ENCODE results near the gene MAGEF1.
A peak's percentile ranks its signal among the peaks of the same experiment; 100 is the strongest.

The MAGEF1 gene

DNA sequence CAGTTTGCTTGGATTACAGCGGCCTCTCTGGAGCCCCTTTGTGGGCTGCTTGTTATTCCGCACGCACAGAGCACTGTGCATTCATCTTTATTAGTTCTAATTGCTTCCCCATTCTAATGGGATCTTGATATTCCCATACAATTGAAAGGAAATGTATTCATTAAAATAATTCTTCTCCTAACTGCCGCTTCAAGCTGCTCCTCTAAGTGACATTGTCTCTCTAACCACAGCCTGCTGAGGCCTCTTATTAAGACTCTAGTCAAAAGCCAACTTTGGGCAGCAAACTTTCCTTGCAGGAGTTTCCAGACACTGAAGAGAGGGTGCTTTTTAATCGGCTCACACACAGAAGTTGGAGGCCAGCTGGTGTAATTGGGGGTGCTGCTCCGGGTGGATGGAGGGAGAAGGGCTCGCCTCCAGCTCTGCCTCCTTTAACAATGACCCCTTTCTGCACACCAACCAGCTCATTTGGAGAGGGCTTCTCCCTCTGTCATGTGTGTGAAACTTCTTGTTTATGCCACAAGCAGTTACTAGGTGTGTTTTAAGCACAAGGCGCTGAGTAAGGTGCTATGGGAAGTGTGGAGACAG is 5.6 kb upstream of the MAGEF1 start:
- no peak overlapping the region for H3K27ac Mint-ChIP-seq
- H3K36me3 Mint-ChIP-seq (ENCODE audit: low read depth) = no peaks in the 10 kb centered on the region
- H3K27me3 Mint-ChIP-seq = no peaks in the 10 kb centered on the region
- H3K4me1 Mint-ChIP-seq (ENCODE audit: low read depth) = peaks cover 5% of the 10 kb centered on the region
- H3K9me3 Mint-ChIP-seq = no peaks in the 10 kb centered on the region
- no peak overlapping the region for H3K4me3 Mint-ChIP-seq

- no peak overlapping the region for H3K4me3 Mint-ChIP-seq
- no peaks in the 10 kb centered on the region for H3K9me3 Mint-ChIP-seq
- H3K27ac Mint-ChIP-seq = no peak overlapping the region
- H3K27me3 Mint-ChIP-seq = no peaks in the 10 kb centered on the region
- peaks cover 10% of the 10 kb centered on the region for H3K4me1 Mint-ChIP-seq (ENCODE audit: low read depth)
- H3K36me3 Mint-ChIP-seq (ENCODE audit: low read depth) = no peaks in the 10 kb centered on the region
These were observed 4.9 kb upstream of the MAGEF1 start for GRCh38 chr3:184716622-184717398.

GRCh38 chr3:184715943-184716621 is 4.2 kb upstream of the MAGEF1 start:
- no peak overlapping the region for H3K4me3 Mint-ChIP-seq
- H3K27me3 Mint-ChIP-seq = no peaks in the 10 kb centered on the region
- no peak overlapping the region for H3K27ac Mint-ChIP-seq
- H3K4me1 Mint-ChIP-seq (ENCODE audit: low read depth) = peaks cover 13% of the 10 kb centered on the region
- no peaks in the 10 kb centered on the region for H3K9me3 Mint-ChIP-seq
- peaks cover 3% of the 10 kb centered on the region for H3K36me3 Mint-ChIP-seq (ENCODE audit: low read depth)

GRCh38 chr3:184713521-184713920 is 1.7 kb upstream of the MAGEF1 start:
- Mint-ChIP-seq H3K36me3 (ENCODE audit: low read depth) (peaks cover 23% of the 10 kb centered on the region), H3K4me3 (no peak overlapping the region), H3K27ac (no peak overlapping the region), H3K27me3 (no peaks in the 10 kb centered on the region), H3K4me1 (ENCODE audit: low read depth) (peaks cover 34% of the 10 kb centered on the region), H3K9me3 (no peaks in the 10 kb centered on the region)

GRCh38 chr3:184713040-184713355 is 1.1 kb upstream of the MAGEF1 start:
- H3K27me3 Mint-ChIP-seq = no peaks in the 10 kb centered on the region
- H3K4me1 Mint-ChIP-seq (ENCODE audit: low read depth) = peaks cover 34% of the 10 kb centered on the region
- peak overlapping the region; percentile 29 for H3K4me3 Mint-ChIP-seq
- peaks cover 28% of the 10 kb centered on the region for H3K36me3 Mint-ChIP-seq (ENCODE audit: low read depth)
- H3K27ac Mint-ChIP-seq = no peak overlapping the region
- no peaks in the 10 kb centered on the region for H3K9me3 Mint-ChIP-seq

GRCh38 chr3:184712248-184713039 is 580 bp upstream of the MAGEF1 start:
- H3K27me3 Mint-ChIP-seq = no peaks in the 10 kb centered on the region
- H3K36me3 Mint-ChIP-seq (ENCODE audit: low read depth) = peaks cover 31% of the 10 kb centered on the region
- peak overlapping the region; percentile 96 for H3K27ac Mint-ChIP-seq
- peak overlapping the region; percentile 95 for H3K4me3 Mint-ChIP-seq
- no peaks in the 10 kb centered on the region for H3K9me3 Mint-ChIP-seq
- peaks cover 37% of the 10 kb centered on the region for H3K4me1 Mint-ChIP-seq (ENCODE audit: low read depth)

DNA sequence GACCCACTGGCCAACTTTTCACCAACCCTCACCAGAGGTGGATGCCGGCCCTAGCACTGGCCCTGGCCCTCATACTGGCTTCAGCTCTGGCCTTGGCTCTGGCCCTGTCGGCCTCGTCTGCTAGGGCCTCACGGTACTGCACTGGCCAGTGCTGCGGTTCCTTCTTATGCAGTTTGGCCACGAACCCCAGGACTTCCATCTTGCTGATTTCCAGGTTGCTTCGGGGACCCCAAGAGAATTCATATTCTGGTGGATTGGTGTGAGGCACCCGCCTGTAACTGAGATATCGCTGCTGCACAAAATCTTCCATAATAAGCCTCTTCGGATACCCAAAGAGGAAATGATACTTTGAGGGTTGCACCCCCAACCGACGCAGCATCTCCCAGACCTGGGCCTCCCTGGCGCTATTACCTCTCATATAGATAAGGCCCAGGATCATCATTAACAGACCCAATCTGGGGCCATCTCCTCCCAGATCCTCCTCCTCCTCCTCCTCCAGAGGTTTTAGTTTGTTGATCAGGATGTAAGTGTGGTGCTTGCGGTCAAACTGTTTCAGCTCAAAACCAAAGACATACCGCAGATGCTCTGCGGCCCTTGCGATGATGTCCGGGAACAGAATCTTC is 883 bp downstream of the MAGEF1 start:
- peaks cover 43% of the 10 kb centered on the region for H3K4me1 Mint-ChIP-seq (ENCODE audit: low read depth)
- peak overlapping the region; percentile 96 for H3K27ac Mint-ChIP-seq
- H3K36me3 Mint-ChIP-seq (ENCODE audit: low read depth) = peaks cover 36% of the 10 kb centered on the region
- peak overlapping the region; percentile 95 for H3K4me3 Mint-ChIP-seq
- no peaks in the 10 kb centered on the region for H3K9me3 Mint-ChIP-seq
- no peaks in the 10 kb centered on the region for H3K27me3 Mint-ChIP-seq

DNA sequence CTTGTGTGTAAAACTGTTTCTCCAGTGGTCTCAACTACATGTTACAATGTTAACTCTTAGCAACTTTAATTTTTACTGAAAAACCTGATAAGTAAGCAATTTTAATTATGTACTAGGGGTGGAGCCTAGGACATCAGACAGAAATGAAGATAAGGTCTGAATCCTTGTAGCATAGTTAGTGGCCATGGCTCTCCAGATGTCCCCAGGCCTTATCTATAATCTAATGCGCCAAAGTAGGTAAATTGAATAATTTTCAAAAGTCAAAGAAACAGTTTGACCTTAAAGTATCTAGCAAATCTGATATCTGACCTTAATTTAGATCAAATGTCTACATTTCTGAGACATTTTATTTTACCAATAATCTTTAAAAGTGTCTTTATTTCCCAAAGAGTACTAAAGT is 8.2 kb downstream of the MAGEF1 start:
- Mint-ChIP-seq H3K4me3 (no peak overlapping the region), H3K27ac (no peak overlapping the region), H3K36me3 (ENCODE audit: low read depth) (peaks cover 19% of the 10 kb centered on the region), H3K27me3 (no peaks in the 10 kb centered on the region), H3K4me1 (ENCODE audit: low read depth) (peaks cover 8% of the 10 kb centered on the region), H3K9me3 (no peaks in the 10 kb centered on the region)

GRCh38 chr3:184700759-184701158 is 11.1 kb downstream of the MAGEF1 start:
- Mint-ChIP-seq H3K9me3 (no peaks in the 10 kb centered on the region), H3K27ac (no peak overlapping the region), H3K4me3 (no peak overlapping the region), H3K36me3 (ENCODE audit: low read depth) (peaks cover 6% of the 10 kb centered on the region), H3K27me3 (no peaks in the 10 kb centered on the region), H3K4me1 (ENCODE audit: low read depth) (no peaks in the 10 kb centered on the region)

DNA sequence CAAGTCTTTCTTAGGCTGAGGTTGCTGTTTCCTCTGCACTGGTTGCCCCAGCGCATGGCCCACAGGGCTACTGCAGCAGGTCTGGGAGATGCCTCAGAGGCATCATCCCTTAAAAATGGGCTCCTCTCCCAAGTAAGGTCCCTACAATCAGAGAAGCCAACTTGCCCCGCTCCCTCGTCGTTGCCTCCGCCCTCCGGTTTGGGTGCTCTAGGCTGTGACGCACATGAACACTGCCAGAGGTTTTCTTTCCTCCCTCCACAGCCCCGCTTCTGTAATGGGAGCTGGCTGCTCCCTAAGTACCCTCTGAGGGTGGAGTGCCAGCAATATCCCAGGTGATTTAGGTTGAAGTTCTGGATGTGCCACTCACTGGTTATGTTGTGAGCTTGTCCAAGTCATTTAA is 14.0 kb downstream of the MAGEF1 start:
- peaks cover 3% of the 10 kb centered on the region for H3K36me3 Mint-ChIP-seq (ENCODE audit: low read depth)
- H3K27me3 Mint-ChIP-seq = no peaks in the 10 kb centered on the region
- no peak overlapping the region for H3K27ac Mint-ChIP-seq
- H3K4me1 Mint-ChIP-seq (ENCODE audit: low read depth) = no peaks in the 10 kb centered on the region
- no peak overlapping the region for H3K4me3 Mint-ChIP-seq
- H3K9me3 Mint-ChIP-seq = no peaks in the 10 kb centered on the region

- no peak overlapping the region for H3K27ac Mint-ChIP-seq
- H3K4me1 Mint-ChIP-seq (ENCODE audit: low read depth) = no peaks in the 10 kb centered on the region
- no peaks in the 10 kb centered on the region for H3K9me3 Mint-ChIP-seq
- H3K36me3 Mint-ChIP-seq (ENCODE audit: low read depth) = no peaks in the 10 kb centered on the region
- no peak overlapping the region for H3K4me3 Mint-ChIP-seq
- H3K27me3 Mint-ChIP-seq = no peaks in the 10 kb centered on the region
These were observed 15.2 kb downstream of the MAGEF1 start for GRCh38 chr3:184696697-184697096.

DNA sequence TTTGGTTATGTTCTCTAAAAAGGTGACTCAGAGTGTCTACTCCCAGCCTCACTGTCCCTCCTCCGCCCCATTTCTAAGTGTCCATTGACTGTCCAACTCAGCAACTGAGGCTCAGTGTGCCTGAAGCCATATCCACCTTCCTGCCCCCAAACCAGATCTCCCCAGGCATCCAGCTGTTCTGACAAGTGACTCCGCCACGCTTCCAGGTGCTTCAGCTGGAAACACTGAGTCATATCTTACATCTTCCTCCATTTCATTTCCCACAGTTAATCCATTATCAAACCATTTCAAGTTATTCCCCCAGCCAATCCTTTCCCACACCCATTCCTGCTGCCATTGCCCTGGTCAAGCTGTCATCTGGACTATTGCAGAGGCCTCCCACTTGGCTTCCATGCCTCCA is 17.1 kb downstream of the MAGEF1 start:
- H3K9me3 Mint-ChIP-seq = no peaks in the 10 kb centered on the region
- peaks cover 6% of the 10 kb centered on the region for H3K4me1 Mint-ChIP-seq (ENCODE audit: low read depth)
- H3K27ac Mint-ChIP-seq = no peak overlapping the region
- H3K27me3 Mint-ChIP-seq = no peaks in the 10 kb centered on the region
- no peak overlapping the region for H3K4me3 Mint-ChIP-seq
- H3K36me3 Mint-ChIP-seq (ENCODE audit: low read depth) = no peaks in the 10 kb centered on the region

DNA sequence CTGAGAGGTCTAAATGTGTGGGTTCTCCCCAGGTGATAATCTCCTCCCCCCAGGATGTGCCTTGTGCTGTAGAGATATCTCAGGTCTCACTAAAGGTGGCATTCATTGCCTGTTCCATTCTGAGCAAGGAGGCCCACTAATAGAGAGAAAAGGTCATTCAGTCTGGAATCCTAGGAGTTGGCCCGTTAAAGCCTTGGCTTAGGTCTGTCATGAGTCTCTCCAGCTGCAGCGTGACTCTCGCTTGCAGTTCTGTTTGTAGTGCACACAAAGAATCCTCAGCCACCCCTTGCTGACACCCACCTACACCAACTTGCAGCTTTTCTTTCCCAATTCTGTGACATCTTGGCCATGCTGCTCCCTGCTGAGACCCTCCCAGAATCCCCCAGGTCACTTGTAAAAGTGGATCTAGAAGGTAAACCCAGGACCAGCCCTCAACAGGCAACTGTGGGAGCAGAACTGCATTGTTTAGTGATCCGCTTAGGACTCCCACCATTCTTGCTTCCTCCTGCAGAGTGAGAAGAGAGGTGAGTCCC is 17.7 kb downstream of the MAGEF1 start:
- no peaks in the 10 kb centered on the region for H3K36me3 Mint-ChIP-seq (ENCODE audit: low read depth)
- H3K4me3 Mint-ChIP-seq = no peak overlapping the region
- no peak overlapping the region for H3K27ac Mint-ChIP-seq
- H3K9me3 Mint-ChIP-seq = no peaks in the 10 kb centered on the region
- peaks cover 6% of the 10 kb centered on the region for H3K4me1 Mint-ChIP-seq (ENCODE audit: low read depth)
- no peaks in the 10 kb centered on the region for H3K27me3 Mint-ChIP-seq
